ENCODE results near the gene PPARA. TPM values are rescaled to one million over a fixed set of nuclear protein-coding genes. Genes with fewer than 3 reads are reported as not detected.
"Not testable (repeated sequence)": the region's sequence is repeated elsewhere in the genome, so short reads cannot be mapped to it uniquely, and the experiment has no call there.

Gene PPARA
- total and polyA plus RNA-seq, 5 experiments from 2014 or later: 3.5 to 22.6 (median 3.7) TPM

DNA sequence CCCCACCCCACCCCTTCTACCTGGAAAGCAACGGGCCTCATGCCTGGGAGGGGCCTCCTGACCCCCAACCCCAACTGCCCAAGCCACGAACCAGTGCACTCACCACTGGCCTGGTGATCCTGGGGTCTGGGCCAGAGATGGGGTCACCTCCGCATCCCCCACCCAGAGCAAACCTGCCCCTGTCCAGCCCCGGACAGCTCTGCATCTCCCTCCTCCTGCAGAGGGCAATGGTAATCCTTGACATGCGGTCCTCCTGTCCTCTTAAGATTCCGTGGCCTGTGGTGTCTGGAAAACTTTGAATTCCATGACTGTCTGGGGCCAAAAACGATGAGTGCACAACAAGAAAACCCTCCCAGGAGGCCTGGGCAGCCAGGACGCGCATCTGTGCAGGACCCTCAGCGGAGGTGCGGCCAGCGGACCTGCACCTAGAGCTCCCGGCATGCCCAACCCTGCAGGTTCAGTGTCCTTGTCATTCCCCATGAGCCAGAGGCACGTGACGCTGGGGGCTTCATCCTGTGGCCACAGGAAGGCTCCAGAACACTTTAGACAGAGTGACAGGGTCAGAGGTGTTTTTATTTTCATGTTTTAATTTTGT, 16.1 kb upstream of the PPARA start:
- H3K27me3 Mint-ChIP-seq: no peaks in the 10 kb centered on the region
- POLR2A ChIA-PET: no interaction called here
- ATAC-seq: no peak
- H3K27ac Mint-ChIP-seq: no peak overlapping the region
- no peaks in the 10 kb centered on the region for H3K9me3 Mint-ChIP-seq
- H3K36me3 Mint-ChIP-seq: no peaks in the 10 kb centered on the region
- H3K4me3 Mint-ChIP-seq: no peak overlapping the region
- no peak for DNase-seq
- H3K4me1 Mint-ChIP-seq: peaks cover 0 to 8% (median under 1%) of the 10 kb centered on the region in 4 donors

DNA sequence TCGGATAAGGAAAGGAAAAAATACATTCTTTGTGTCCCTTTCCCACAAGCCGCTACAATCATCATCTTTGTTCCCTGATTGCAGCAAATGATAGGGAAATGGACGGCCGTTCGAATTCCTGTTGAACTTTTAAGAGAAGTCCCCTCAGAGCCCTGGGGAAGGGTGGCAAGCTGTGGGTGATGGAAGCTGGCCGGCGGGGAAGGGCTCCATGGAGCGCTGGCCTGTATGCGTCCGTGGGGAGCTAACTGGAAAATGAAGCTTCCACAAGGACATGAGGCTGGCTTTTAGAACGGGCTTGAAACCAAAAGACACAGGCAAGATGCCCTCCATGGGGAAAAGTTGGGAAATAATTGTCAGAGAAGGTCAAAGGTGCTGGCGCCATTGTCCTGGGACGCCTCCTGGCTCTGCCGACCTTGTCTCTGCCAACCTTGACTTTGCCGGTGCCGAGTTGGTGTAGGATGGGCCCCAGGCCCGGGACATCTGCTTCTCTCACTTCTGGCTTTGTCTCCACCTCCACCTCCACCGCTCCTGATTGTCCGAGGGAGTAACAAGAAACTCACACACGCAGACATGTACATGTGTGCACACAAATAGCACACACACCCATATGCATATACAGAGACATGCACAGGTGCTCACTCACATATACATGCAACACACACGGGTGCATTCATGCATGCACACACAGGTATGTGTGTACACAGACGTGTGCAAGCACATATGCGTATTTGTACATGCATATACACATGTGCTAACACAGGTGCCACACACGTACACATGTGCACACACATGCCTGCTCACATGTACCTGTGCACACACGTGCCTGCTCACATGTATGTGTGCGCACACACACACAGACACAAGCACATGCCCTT, 14.5 kb upstream of the PPARA start:
- DNase-seq: no peak
- H3K36me3 Mint-ChIP-seq: no peaks in the 10 kb centered on the region
- POLR2A ChIA-PET: no interaction called here
- peak overlapping the region in 1 of 10 donors; percentile 4 for H3K27ac Mint-ChIP-seq
- H3K4me1 Mint-ChIP-seq: peaks cover 0 to 2% (median 0%) of the 10 kb centered on the region in 4 donors
- no peak for ATAC-seq
- H3K9me3 Mint-ChIP-seq: no peaks in the 10 kb centered on the region
- no peak overlapping the region for H3K4me3 Mint-ChIP-seq
- H3K27me3 Mint-ChIP-seq: no peaks in the 10 kb centered on the region

DNA sequence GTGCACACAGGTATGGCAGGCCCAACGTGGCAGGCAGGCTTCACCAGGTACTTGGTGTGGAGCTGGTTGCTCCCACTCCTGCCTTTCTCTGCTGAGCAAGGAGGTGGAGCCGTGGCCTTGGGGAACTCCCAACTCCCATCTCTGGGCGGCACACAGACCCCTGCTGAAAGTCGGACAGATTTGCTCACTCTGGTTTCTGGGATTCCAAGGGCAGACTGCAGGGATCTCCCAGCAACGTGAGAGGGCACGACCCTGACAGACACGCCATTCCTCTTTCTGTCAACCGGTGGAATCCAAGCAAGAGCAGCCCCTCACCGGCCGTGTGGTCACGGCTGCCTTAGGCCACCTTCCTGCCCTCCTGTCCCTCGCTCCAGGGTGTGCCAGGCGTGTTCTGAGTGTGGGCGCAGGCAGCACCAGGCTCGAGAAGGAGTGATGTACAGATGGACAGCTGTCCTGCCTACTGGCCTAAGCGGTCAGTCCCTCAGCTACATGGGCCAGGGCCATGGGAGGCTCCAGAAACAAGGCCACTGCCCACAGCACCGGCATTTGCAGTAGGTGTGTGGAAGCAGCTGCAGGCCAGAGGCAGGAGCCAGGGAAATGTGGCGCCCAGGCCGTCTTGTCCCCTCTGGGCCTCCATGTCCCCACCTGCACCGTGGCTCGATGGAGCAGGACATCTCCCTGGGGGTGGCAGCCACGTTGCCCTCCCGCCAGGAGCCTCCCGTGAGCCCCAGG, 13.7 kb upstream of the PPARA start:
- ATAC-seq: no peak
- Mint-ChIP-seq H3K36me3 (no peaks in the 10 kb centered on the region), H3K4me3 (no peak overlapping the region), H3K27me3 (no peaks in the 10 kb centered on the region), H3K27ac (no peak overlapping the region), H3K9me3 (no peaks in the 10 kb centered on the region), H3K4me1 (peaks cover 0 to 2% (median under 1%) of the 10 kb centered on the region in 4 donors)
- peak in 1 of 10 donors; percentile 57 for DNase-seq
- POLR2A ChIA-PET: no interaction called here

- POLR2A ChIA-PET: no interaction called here
- Mint-ChIP-seq H3K27me3 (no peaks in the 10 kb centered on the region), H3K4me1 (peaks cover 0 to 3% (median under 1%) of the 10 kb centered on the region in 4 donors), H3K4me3 (no peak overlapping the region), H3K36me3 (no peaks in the 10 kb centered on the region), H3K9me3 (no peaks in the 10 kb centered on the region), H3K27ac (peak overlapping the region in 2 of 10 donors; percentile 2 to 28)
- ATAC-seq (no peak), DNase-seq (peak in 1 of 10 donors; percentile 46)
These were observed 13.0 kb upstream of the PPARA start for GRCh38 chr22:46137218-46137766.

DNA sequence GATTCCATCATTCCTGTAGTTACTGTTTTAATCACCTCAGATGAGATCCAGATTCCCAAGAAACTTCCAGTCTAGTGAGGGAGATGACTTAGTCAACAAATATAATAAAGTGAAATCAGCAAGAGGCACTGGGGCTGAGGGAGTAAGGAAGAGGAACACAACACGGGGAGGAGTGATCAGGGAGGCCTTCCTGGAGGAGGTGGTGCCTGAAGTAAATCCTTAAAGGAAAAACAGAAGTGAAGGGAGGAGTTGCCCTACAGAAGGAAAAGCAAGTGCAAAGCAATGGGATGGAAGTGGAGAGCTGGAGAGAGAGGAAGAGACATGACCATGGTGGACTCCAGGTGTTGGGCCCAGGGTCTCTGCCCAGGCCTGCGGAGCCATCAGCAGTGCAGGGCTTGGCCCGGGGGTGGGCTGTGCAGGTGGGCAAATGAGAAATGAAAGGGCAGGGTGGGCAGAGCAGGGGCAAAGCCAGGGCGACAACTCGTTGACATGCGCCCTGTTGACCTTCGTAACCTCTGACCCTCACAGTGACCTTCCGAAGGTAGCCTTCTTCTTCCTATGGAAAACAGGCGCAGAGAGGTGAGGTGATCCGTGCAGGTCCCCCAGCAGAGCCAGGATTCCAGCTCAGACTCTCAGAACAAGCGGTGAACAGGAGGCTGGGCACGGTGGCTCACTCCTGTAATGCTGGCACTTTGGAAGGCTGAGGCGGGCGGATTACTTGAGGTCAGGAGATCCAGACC, 12.1 kb upstream of the PPARA start:
- DNase-seq (no peak), ATAC-seq (no peak)
- Mint-ChIP-seq H3K27me3 (no peaks in the 10 kb centered on the region), H3K36me3 (no peaks in the 10 kb centered on the region), H3K27ac (peak overlapping the region in 2 of 10 donors; percentile 53 to 78), H3K9me3 (no peaks in the 10 kb centered on the region), H3K4me1 (peaks cover 0 to 3% (median under 1%) of the 10 kb centered on the region in 4 donors), H3K4me3 (no peak overlapping the region)
- POLR2A ChIA-PET: no interaction called here

DNA sequence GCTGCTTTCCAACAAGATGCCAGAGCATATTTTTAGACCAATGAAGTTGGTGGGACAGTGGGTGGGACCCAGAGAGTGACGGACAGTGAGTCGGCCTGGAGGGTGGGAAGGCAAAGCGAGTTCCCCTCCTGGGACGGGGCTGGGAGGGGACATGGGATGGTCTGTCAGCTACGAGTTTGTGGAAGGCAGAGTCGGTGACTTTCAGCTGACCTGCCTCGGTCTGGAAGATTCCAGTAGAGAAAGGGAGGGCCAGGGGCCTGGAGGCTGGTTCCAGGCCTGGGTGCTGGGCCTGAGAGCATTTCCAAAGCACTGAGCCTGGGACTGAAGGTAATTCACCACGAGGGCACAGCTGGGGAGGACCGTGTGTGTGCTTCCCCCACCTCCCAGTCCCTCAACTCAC, 10.9 kb upstream of the PPARA start:
- not testable (repeated sequence) for H3K36me3 Mint-ChIP-seq, H3K27me3 Mint-ChIP-seq, ATAC-seq, H3K4me3 Mint-ChIP-seq, H3K9me3 Mint-ChIP-seq, H3K27ac Mint-ChIP-seq, DNase-seq, H3K4me1 Mint-ChIP-seq
- POLR2A ChIA-PET: interaction anchor here (0.7 to 1.2 kb wide), 2 partner anchors 73 to 157 kb away, joined by 4 to 7 read pairs; no protein-coding TSS in a partner anchor

GRCh38 chr22:46139895-46140350, 10.4 kb upstream of the PPARA start:
- Mint-ChIP-seq H3K4me1 (peaks cover 0 to 3% (median under 1%) of the 10 kb centered on the region in 4 donors), H3K4me3 (no peak overlapping the region), H3K9me3 (no peaks in the 10 kb centered on the region), H3K36me3 (no peaks in the 10 kb centered on the region), H3K27ac (no peak overlapping the region), H3K27me3 (no peaks in the 10 kb centered on the region)
- no peak for ATAC-seq
- DNase-seq: peak in 1 of 10 donors; percentile 50
- POLR2A ChIA-PET: interaction anchor here (1.2 kb wide), 1 partner anchor 156 kb away, joined by 7 read pairs; no protein-coding TSS in a partner anchor

DNA sequence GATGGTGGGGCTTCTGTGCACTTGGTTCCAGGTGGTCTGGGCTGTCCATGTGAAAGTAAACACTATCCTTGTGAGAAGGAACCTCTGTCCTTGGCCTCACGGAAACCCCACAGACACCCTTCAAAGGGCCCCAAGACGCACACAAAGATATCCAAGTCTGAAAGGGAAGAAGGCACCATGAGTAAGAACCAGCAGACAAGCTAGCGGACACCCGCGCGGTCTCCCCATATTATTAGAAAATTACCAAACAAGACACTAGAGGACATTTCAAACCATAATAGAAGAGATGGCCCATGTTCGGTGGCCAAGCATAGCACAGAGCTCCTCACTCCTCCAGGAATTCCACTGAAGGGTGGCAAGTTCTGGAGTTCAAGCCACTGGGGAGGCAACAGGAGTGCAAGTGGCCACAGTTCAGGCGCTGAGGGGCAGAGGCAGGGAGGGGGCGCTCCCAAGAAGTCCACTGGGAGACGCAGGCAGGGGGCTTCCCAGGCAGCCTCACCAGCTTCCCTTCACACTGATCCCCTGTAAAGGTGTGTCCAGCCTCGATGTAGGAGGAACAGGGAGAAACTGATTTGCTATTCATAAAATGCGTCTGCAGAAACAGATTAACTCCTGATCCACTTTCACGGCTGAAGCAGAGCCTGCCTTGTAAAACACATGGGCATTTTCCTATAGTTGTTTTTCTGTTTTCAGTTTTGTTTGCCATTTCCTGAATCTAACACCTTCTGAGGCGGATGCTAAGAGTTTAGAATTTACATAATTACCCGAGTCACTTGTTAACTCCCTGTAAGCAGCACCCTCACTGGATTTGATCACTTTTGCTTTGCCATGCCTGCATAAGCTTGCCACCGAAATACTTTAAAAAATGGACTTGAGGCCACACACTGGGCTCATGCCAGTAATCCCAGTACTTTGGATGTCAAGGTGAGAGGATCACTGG, 9.1 kb upstream of the PPARA start:
- H3K4me1 Mint-ChIP-seq: peaks cover 0 to 3% (median under 1%) of the 10 kb centered on the region in 4 donors
- H3K36me3 Mint-ChIP-seq: no peaks in the 10 kb centered on the region
- POLR2A ChIA-PET: interaction anchor here (1.0 kb wide), 1 partner anchor 109 kb away, joined by 3 read pairs; the partner anchor contains the start of gene CDPF1
- H3K27ac Mint-ChIP-seq: peak overlapping the region in 1 of 10 donors; percentile 60
- no peaks in the 10 kb centered on the region for H3K27me3 Mint-ChIP-seq
- no peak overlapping the region for H3K4me3 Mint-ChIP-seq
- ATAC-seq (no peak), DNase-seq (peak in 1 of 10 donors; percentile 45)
- no peaks in the 10 kb centered on the region for H3K9me3 Mint-ChIP-seq

DNA sequence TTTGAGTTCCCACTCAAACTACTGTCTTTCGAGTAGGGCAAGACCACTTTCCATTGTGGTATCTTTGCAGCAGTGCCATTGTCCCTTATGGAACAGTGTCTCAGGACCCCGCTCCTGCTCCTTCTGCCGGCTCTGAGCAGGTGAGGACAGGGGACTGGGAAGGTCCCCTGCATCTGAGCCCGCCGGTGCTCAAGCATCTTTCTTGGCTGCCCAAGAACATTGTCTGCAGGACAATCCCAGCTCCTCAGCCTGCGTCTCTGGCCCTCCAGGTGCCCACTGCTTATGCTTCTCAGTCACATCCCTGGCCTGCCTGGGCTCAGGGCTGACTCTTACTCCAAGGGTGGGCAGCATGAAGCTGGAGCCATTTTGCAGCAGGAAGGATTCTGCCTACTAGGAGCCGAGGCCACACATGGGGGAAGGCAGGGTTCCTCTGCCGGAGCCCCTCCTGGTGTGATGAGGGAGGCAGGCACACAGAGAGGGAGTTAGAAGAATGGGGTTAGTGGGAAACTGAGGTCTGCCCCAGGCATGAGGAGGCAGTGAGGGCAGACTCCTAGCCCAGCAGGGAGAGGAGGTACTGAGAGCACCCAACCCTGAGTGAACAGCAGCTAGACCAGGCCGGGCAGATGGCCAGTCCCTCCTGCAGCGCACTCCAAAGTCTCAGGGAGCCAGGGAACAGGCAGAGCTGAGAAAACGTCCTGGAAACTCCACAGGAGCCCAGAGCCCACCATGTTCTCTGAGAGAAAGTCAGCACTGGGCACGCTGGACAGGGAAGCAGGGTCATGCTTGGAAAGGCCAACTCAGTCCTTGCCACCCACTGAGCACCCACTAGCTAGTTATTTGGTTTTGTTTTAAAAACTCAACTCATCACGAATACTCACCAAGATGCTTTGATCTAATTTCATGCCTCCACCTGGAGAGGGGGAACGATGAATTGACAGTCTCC, 7.5 kb upstream of the PPARA start:
- ATAC-seq (no peak), DNase-seq (peak in 1 of 10 donors; percentile 58)
- H3K4me3 Mint-ChIP-seq: no peak overlapping the region
- H3K9me3 Mint-ChIP-seq: no peaks in the 10 kb centered on the region
- H3K27me3 Mint-ChIP-seq: no peaks in the 10 kb centered on the region
- H3K36me3 Mint-ChIP-seq: no peaks in the 10 kb centered on the region
- POLR2A ChIA-PET: no interaction called here
- H3K4me1 Mint-ChIP-seq: peaks cover 0 to 3% (median 0%) of the 10 kb centered on the region in 4 donors
- no peak overlapping the region for H3K27ac Mint-ChIP-seq

DNA sequence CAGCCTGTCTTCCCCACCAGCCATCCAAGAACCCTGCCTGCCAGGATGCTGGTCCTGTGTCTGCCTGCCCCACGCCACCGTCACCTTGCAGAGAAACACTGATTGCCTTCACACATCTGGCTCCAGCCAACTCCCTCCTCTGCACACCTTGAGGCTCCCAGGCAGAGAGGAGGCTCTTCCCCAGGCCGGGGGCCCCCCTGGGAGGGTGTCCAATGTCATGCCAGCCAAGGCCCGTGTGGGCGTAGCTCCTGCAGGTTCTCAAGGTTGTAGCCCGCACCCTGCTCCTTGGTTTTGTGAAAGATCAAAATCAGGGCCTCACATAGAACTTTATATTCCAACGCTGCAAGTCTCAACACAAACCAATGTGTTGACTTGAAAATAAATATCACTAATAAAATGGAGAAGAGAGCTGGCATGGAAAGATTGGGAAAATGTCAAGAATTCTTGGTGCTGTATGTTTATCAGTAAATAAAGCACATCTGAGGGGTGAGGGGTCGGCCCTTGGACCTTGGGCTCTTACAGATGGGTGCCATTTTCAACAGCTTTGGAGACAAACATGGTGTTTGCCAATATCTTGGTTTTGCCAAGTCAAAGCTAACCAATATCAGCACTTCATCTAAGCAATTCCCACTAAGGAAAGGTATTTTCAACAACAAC, 6.7 kb upstream of the PPARA start:
- Mint-ChIP-seq H3K4me1 (peaks cover 0 to 3% (median 0%) of the 10 kb centered on the region in 4 donors), H3K4me3 (no peak overlapping the region), H3K9me3 (no peaks in the 10 kb centered on the region), H3K27ac (peak overlapping the region in 2 of 10 donors; percentile 4 to 66), H3K36me3 (no peaks in the 10 kb centered on the region), H3K27me3 (no peaks in the 10 kb centered on the region)
- POLR2A ChIA-PET: no interaction called here
- ATAC-seq (no peak), DNase-seq (peak in 1 of 10 donors; percentile 46)
